GM23338 (cell line): ENCODE results near the gene ZNF398. TPM values are rescaled to one million over a fixed set of nuclear protein-coding genes. Genes with fewer than 3 reads are reported as not detected.

Experiments
- ATAC-seq: fragments of 200-7000 bp; cut with Tn5 transposase; 3 replicates; pipeline ENCODE4 v1.9.1; 2020
- DNase-seq: peaks from one replicate; pipeline ENCODE4 v3.0.0-alpha.2; 2015; ENCODE audit warnings: low spot score
- H2AFZ ChIP-seq: fragments of 200-600 bp; sonication (generic); 2 replicates; pipeline ENCODE4 v1.8.0; 2016; ENCODE audit warnings: antibody characterized with exemption, mild to moderate bottlenecking, moderate library complexity
- H3F3A ChIP-seq: fragments of 200-600 bp; sonication (generic); replicated peaks from 2 replicates; pipeline ENCODE4 v1.8.0; 2017; ENCODE audit warnings: antibody characterized with exemption, mixed run types, low read depth
- H3K27ac ChIP-seq: fragments of 200-600 bp; sonication (generic); 2 replicates; pipeline ENCODE4 v1.6.1; 2016; ENCODE audit warnings: low read depth
- H3K27me3 ChIP-seq: fragments of 200-600 bp; sonication (generic); 2 replicates; pipeline ENCODE4 v1.8.0; 2016; ENCODE audit warnings: mild to moderate bottlenecking, mixed run types, moderate library complexity; ENCODE audit not compliant: insufficient read depth
- H3K36me3 ChIP-seq: fragments of 200-600 bp; sonication (generic); 2 replicates; pipeline ENCODE4 v1.8.0; 2016; ENCODE audit warnings: mild to moderate bottlenecking; ENCODE audit not compliant: insufficient read depth
- H3K4me1 ChIP-seq: fragments of 200-600 bp; sonication (generic); 2 replicates; pipeline ENCODE4 v1.8.0; 2016; ENCODE audit warnings: mild to moderate bottlenecking, moderate library complexity; ENCODE audit not compliant: insufficient read depth
- H3K4me2 ChIP-seq: fragments of 200-600 bp; sonication (generic); 2 replicates; pipeline ENCODE4 v1.7.1; 2017; ENCODE audit warnings: mixed run types
- H3K4me3 ChIP-seq: fragments of 200-600 bp; sonication (generic); 2 replicates; pipeline ENCODE4 v1.6.1; 2016; ENCODE audit warnings: mixed run types
- H3K79me2 ChIP-seq: fragments of 200-600 bp; sonication (generic); replicated peaks from 2 replicates; pipeline ENCODE4 v1.8.0; 2017; ENCODE audit warnings: mild to moderate bottlenecking; ENCODE audit not compliant: insufficient read depth
- H3K9me2 ChIP-seq: fragments of 200-600 bp; sonication (generic); 2 replicates; pipeline ENCODE4 v1.8.0; 2017; ENCODE audit not compliant: insufficient read depth
- H4K20me1 ChIP-seq: fragments of 200-600 bp; sonication (generic); replicated peaks from 2 replicates; pipeline ENCODE4 v1.8.0; 2017; ENCODE audit warnings: mild to moderate bottlenecking; ENCODE audit not compliant: insufficient read depth
- H3K27ac Mint-ChIP-seq: 2 replicates; pipeline ENCODE4 v1.8.0; 2020; ENCODE audit warnings: inconsistent platforms, mild to moderate bottlenecking, moderate library complexity, mixed read lengths
- H3K27me3 Mint-ChIP-seq: 3 replicates; pipeline ENCODE4 v1.8.0; 2022; ENCODE audit warnings: low read depth, mild to moderate bottlenecking, moderate library complexity, mixed read lengths, inconsistent platforms; ENCODE audit not compliant: insufficient read depth, poor library complexity
- H3K36me3 Mint-ChIP-seq: 3 replicates; pipeline ENCODE4 v1.8.0; 2021; ENCODE audit warnings: low read depth, mild to moderate bottlenecking, inconsistent platforms, moderate library complexity, mixed read lengths
- H3K4me1 Mint-ChIP-seq: 3 replicates; pipeline ENCODE4 v1.8.0; 2020; ENCODE audit warnings: mild to moderate bottlenecking, inconsistent platforms, mixed read lengths
- H3K4me3 Mint-ChIP-seq: 3 replicates; pipeline ENCODE4 v1.8.0; 2021; ENCODE audit warnings: moderate library complexity, mild to moderate bottlenecking, inconsistent platforms, mixed read lengths
- H3K9me3 Mint-ChIP-seq: 3 replicates; pipeline ENCODE4 v1.8.0; 2020; ENCODE audit warnings: moderate library complexity, mild to moderate bottlenecking, inconsistent platforms, mixed read lengths
- CREB1 ChIP-seq: fragments of 250-450 bp; sonication (Bioruptor Pico); IDR thresholded peaks from 2 replicates; pipeline ENCODE4 v1.5.0; 2020; ENCODE audit warnings: low read depth, mild to moderate bottlenecking, moderate library complexity
- CTCF ChIP-seq, 2 experiments: fragments of 200-600 bp in 1 of 2; sonication (generic) in 1 of 2; conservative IDR thresholded peaks; 2 replicates each; pipeline versions ENCODE4 v1.5.1 to v1.6.1; 2016 to 2017; ENCODE audit warnings: antibody characterized with exemption in 2 of 2, low read depth in 2 of 2, mild to moderate bottlenecking in 2 of 2, moderate library complexity in 1 of 2
- EZH2 ChIP-seq: fragments of 200-600 bp; sonication (generic); IDR thresholded peaks from one replicate; pipeline ENCODE4 v1.8.0; 2017; ENCODE audit warnings: antibody characterized with exemption, mild to moderate bottlenecking, low read depth; ENCODE audit not compliant: unreplicated experiment
- JUNB ChIP-seq: IDR thresholded peaks from one replicate; pipeline ENCODE4 v1.6.1; 2016; ENCODE audit warnings: antibody characterized with exemption; ENCODE audit not compliant: unreplicated experiment
- POLR2AphosphoS5 ChIP-seq: IDR thresholded peaks from 2 replicates; pipeline ENCODE4 v1.6.1; 2016; ENCODE audit warnings: antibody characterized with exemption, low read depth
- STAT1 ChIP-seq: IDR thresholded peaks from one replicate; pipeline ENCODE4 v1.6.1; 2016; ENCODE audit warnings: antibody characterized with exemption; ENCODE audit not compliant: unreplicated experiment
- ZNF114 ChIP-seq: fragments of 250-450 bp; sonication (Bioruptor Pico); IDR thresholded peaks from 2 replicates; pipeline ENCODE4 v1.5.0; 2020; ENCODE audit warnings: mild to moderate bottlenecking, moderate library complexity
- ZNF331 ChIP-seq: fragments of 250-450 bp; sonication (Bioruptor Pico); IDR thresholded peaks from 2 replicates; pipeline ENCODE4 v1.5.0; 2020; ENCODE audit warnings: low read depth, mild to moderate bottlenecking, moderate library complexity
- polyA plus RNA-seq: library from polyadenylated mRNA; unstranded; fragments of >200 nt; fragmentation: Nextera tagmentation; extraction: Ambion mirVana; gene quantifications from 2 replicates; pipeline ENCODE4 v1.2.1, GENCODE V29; 2016
- total RNA-seq: library from RNA; depleted of rRNA; stranded (reverse); fragments of >200 nt; shearing (Covaris generic); gene quantifications from 2 replicates; pipeline ENCODE4 v1.2.3, GENCODE V29; 2014
- TF ChIP-seq, protein P1 (sequence below): fragments of 250-450 bp; sonication (Bioruptor Pico); IDR thresholded peaks from 2 replicates; pipeline ENCODE4 v1.5.0; 2020; ENCODE audit warnings: mild to moderate bottlenecking, moderate library complexity

ZNF398 gene
- total and polyA plus RNA-seq, 2 experiments from 2014 or later: 20.7 to 99.6 TPM

DNA sequence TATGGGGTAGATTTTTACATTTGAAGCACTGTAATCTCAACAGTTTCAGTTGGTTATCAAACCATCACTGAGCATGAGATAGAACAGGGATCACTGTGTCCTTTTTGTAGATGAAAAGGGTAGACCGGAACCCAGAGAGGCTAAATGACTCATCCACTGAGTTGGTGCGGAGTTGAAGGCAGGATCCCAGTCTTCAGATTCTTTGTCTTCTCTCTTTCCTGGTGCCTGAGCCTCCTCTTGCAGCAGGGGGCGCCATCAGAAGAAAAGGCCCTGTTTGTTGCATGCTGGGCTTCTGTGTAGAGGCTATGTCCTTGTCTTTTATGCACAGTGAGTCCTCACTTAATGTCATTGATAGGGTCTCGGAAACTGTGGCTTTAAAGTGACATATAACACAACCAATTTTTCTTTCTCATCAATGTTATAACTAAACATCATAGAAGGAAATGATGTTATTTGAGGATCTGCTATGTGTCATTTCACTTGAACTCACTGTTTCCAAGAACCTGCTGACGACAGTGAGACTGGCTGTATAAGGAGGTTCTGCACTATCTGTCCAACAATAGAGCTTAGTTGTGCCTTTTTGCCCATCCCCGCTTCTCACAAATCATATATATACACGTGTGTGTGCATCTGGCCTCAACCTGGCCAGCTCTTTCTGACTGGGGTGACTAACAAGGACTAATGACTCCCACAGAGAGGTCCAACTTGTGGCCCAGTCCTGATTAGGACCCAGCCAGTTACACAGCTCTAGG lies 62.4 kb downstream of the ZNF398 start:
- Mint-ChIP-seq H3K36me3 (peaks cover 85% of the 10 kb centered on the region), H3K9me3 (no peaks in the 10 kb centered on the region; the same call in 2 of the 3 replicates), H3K4me1 (peaks cover 15% of the 10 kb centered on the region), H3K27ac (peak overlapping the region; percentile 93), H3K4me3 (no peak overlapping the region; the same call in 2 of the 3 replicates), H3K27me3 (peaks cover 3% of the 10 kb centered on the region)
- no peak for TF ChIP-seq JUNB
- TF ChIP-seq CTCF (conservative IDR thresholded peaks at IDR 0.05; ENCODE audit: low read depth in 2 of 2): peak; percentile 82 to 93
- H4K20me1 ChIP-seq: peaks cover 11% of the 10 kb centered on the region
- H3K79me2 ChIP-seq: peaks cover 6% of the 10 kb centered on the region
- H3K27ac ChIP-seq: peak overlapping the region; percentile 82; the same call in 1 of the 2 replicates
- H3K4me3 ChIP-seq: no peak overlapping the region
- peak; percentile 90 for ATAC-seq
- H3K36me3 ChIP-seq: peaks cover 34% of the 10 kb centered on the region
- H3F3A ChIP-seq: peaks cover 12% of the 10 kb centered on the region
- H2AFZ ChIP-seq: no peak overlapping the region
- H3K4me1 ChIP-seq: 0 out of 2 replicates have a peak, but pooled peaks cover 5% of the 10 kb centered on the region
- H3K4me2 ChIP-seq: no peak overlapping the region
- no peaks in the 10 kb centered on the region for H3K9me2 ChIP-seq
- no peaks in the 10 kb centered on the region for H3K27me3 ChIP-seq
- DNase-seq: peak; percentile 87

DNA sequence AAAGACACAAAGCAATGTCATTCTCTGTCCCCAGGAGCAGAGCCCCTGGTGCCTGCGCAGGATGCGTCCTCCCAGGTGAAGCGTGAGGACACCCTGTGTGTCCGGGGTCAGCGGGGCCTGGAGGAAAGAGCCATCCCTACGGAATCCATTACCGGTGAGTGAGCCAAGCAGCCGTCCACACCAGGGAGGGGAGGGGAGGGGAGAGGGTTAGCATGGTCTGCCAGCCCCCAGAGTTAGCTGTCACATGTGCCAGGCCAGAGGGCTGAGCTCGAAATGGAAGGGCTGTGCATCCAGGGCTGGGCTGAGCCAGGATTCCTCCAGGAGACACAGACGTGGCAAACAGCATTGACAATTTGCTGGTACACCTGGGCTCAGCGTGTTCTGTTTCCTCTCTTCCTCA lies 63.3 kb downstream of the ZNF398 start:
- H4K20me1 ChIP-seq: peaks cover 11% of the 10 kb centered on the region
- H3K36me3 ChIP-seq: peaks cover 37% of the 10 kb centered on the region
- H3K4me1 Mint-ChIP-seq: peaks cover 13% of the 10 kb centered on the region
- no peaks in the 10 kb centered on the region for H3K9me2 ChIP-seq
- no peaks in the 10 kb centered on the region; the same call in 2 of the 3 replicates for H3K9me3 Mint-ChIP-seq
- no peak overlapping the region for H3K27ac ChIP-seq
- H3K36me3 Mint-ChIP-seq: peaks cover 89% of the 10 kb centered on the region
- H3K4me2 ChIP-seq: no peak overlapping the region
- H3K4me3 ChIP-seq: no peak overlapping the region
- 0 out of 2 replicates have a peak, but pooled peaks cover 1% of the 10 kb centered on the region for H3K4me1 ChIP-seq
- no peaks in the 10 kb centered on the region for H3K27me3 ChIP-seq
- no peak overlapping the region for H2AFZ ChIP-seq
- no peak overlapping the region for H3K27ac Mint-ChIP-seq
- no peak for ATAC-seq
- DNase-seq: no peak
- peaks cover 3% of the 10 kb centered on the region for H3K27me3 Mint-ChIP-seq
- no peak overlapping the region for H3K4me3 Mint-ChIP-seq
- H3K79me2 ChIP-seq: 0 out of 2 replicates have a peak, but pooled peaks cover 4% of the 10 kb centered on the region
- peaks cover 12% of the 10 kb centered on the region for H3F3A ChIP-seq
- TF ChIP-seq JUNB: no peak
- no peak for TF ChIP-seq EZH2
- no peak for TF ChIP-seq ZNF331 (CRISPR knock-in tag)
- TF ChIP-seq, protein P1, sequence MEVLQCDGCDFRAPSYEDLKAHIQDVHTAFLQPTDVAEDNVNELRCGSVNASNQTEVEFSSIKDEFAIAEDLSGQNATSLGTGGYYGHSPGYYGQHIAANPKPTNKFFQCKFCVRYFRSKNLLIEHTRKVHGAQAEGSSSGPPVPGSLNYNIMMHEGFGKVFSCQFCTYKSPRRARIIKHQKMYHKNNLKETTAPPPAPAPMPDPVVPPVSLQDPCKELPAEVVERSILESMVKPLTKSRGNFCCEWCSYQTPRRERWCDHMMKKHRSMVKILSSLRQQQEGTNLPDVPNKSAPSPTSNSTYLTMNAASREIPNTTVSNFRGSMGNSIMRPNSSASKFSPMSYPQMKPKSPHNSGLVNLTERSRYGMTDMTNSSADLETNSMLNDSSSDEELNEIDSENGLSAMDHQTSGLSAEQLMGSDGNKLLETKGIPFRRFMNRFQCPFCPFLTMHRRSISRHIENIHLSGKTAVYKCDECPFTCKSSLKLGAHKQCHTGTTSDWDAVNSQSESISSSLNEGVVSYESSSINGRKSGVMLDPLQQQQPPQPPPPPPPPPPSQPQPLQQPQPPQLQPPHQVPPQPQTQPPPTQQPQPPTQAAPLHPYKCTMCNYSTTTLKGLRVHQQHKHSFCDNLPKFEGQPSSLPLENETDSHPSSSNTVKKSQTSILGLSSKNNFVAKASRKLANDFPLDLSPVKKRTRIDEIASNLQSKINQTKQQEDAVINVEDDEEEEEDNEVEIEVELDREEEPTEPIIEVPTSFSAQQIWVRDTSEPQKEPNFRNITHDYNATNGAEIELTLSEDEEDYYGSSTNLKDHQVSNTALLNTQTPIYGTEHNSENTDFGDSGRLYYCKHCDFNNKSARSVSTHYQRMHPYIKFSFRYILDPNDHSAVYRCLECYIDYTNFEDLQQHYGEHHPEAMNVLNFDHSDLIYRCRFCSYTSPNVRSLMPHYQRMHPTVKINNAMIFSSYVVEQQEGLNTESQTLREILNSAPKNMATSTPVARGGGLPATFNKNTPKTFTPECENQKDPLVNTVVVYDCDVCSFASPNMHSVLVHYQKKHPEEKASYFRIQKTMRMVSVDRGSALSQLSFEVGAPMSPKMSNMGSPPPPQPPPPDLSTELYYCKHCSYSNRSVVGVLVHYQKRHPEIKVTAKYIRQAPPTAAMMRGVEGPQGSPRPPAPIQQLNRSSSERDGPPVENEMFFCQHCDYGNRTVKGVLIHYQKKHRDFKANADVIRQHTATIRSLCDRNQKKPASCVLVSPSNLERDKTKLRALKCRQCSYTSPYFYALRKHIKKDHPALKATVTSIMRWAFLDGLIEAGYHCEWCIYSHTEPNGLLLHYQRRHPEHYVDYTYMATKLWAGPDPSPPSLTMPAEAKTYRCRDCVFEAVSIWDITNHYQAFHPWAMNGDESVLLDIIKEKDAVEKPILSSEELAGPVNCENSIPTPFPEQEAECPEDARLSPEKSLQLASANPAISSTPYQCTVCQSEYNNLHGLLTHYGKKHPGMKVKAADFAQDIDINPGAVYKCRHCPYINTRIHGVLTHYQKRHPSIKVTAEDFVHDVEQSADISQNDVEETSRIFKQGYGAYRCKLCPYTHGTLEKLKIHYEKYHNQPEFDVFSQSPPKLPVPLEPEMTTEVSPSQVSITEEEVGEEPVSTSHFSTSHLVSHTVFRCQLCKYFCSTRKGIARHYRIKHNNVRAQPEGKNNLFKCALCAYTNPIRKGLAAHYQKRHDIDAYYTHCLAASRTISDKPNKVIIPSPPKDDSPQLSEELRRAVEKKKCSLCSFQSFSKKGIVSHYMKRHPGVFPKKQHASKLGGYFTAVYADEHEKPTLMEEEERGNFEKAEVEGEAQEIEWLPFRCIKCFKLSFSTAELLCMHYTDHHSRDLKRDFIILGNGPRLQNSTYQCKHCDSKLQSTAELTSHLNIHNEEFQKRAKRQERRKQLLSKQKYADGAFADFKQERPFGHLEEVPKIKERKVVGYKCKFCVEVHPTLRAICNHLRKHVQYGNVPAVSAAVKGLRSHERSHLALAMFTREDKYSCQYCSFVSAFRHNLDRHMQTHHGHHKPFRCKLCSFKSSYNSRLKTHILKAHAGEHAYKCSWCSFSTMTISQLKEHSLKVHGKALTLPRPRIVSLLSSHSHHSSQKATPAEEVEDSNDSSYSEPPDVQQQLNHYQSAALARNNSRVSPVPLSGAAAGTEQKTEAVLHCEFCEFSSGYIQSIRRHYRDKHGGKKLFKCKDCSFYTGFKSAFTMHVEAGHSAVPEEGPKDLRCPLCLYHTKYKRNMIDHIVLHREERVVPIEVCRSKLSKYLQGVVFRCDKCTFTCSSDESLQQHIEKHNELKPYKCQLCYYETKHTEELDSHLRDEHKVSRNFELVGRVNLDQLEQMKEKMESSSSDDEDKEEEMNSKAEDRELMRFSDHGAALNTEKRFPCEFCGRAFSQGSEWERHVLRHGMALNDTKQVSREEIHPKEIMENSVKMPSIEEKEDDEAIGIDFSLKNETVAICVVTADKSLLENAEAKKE (CRISPR knock-in tag): no peak
- TF ChIP-seq CREB1 (CRISPR knock-in tag): no peak
- no peak for TF ChIP-seq STAT1
- no peak for TF ChIP-seq POLR2AphosphoS5
- no peak for TF ChIP-seq ZNF114 (CRISPR knock-in tag)
